HEK293T (cell line): ENCODE measurements around the gene PHF13.

ENCODE experiments used
- ELF4 ChIP-seq: fragments of 450-650 bp; IDR thresholded peaks from 2 replicates; pipeline ENCODE4 v1.6.1; 2017; ENCODE audit warnings: antibody characterized with exemption
- FOXM1 ChIP-seq: fragments of 450-650 bp; IDR thresholded peaks from 2 replicates; pipeline ENCODE4 v1.6.1; 2017; ENCODE audit warnings: mild to moderate bottlenecking, borderline replicate concordance
- PKNOX1 ChIP-seq: fragments of 450-650 bp; IDR thresholded peaks from 2 replicates; pipeline ENCODE4 v1.6.1; 2016

- TF ChIP-seq FOXM1 (no peak), PKNOX1 (no peak), ELF4 (no peak)
Measured at GRCh38 chr1:6631058-6631457, 17.5 kb downstream of the PHF13 start.
